Transverse colon (tissue), 4 donors: ENCODE measurements around the gene EDEM1. TPM values are rescaled to one million over a fixed set of nuclear protein-coding genes. Genes with fewer than 3 reads are reported as not detected.

Experiments used
- DNase-seq: peaks from one replicate; pipeline ENCODE4 v3.0.0-alpha.2; 2019
- H3K27ac ChIP-seq, 4 donors: fragments of 200-600 bp; sonication (generic); 2 replicates each; pipeline ENCODE4 v1.5.1; 2016 to 2018; ENCODE audit warnings: inconsistent platforms in 4 of 4
- H3K27me3 ChIP-seq: fragments of 200-600 bp; sonication (generic); 2 replicates; pipeline ENCODE4 v1.5.1; 2017; ENCODE audit warnings: inconsistent platforms
- H3K36me3 ChIP-seq, 4 donors: fragments of 200-600 bp; sonication (generic); 2 replicates each; pipeline ENCODE4 v1.5.1; 2017 to 2019; ENCODE audit warnings: inconsistent platforms in 4 of 4
- H3K4me1 ChIP-seq, 4 donors: fragments of 200-600 bp; sonication (generic); 2 replicates each; pipeline ENCODE4 v1.5.1; 2017 to 2020; ENCODE audit warnings: inconsistent platforms in 4 of 4
- H3K4me3 ChIP-seq, 4 donors: fragments of 200-600 bp; sonication (generic); 1 replicate in 1 of 4; 2 replicates in 3 of 4; pipeline versions ENCODE4 v1.5.1 to v1.6.1; 2017 to 2019; ENCODE audit warnings: inconsistent platforms in 4 of 4
- H3K9me3 ChIP-seq, 2 donors: fragments of 200-600 bp; sonication (generic); 2 replicates each; pipeline ENCODE4 v1.5.1; 2017 to 2019; ENCODE audit warnings: inconsistent platforms in 2 of 2
- CTCF ChIP-seq, 5 experiments: fragments of 200-600 bp in 3 of 5; fragments of 450-650 bp in 2 of 5; sonication (generic) in 3 of 5; IDR thresholded peaks; 1 replicate in 2 of 5; 2 replicates in 3 of 5; pipeline ENCODE4 v1.5.1; 2016 to 2017; ENCODE audit warnings: antibody characterized with exemption in 5 of 5, inconsistent platforms in 3 of 5, mild to moderate bottlenecking in 2 of 5, moderate library complexity in 1 of 5
- EP300 ChIP-seq: sonication (generic); formaldehyde crosslinking; IDR thresholded peaks from one replicate; pipeline ENCODE4 v1.6.1; 2017; ENCODE audit warnings: antibody characterized with exemption, low read depth
- POLR2A ChIP-seq: fragments of 450-650 bp; IDR thresholded peaks from one replicate; pipeline ENCODE4 v1.6.1; 2016; ENCODE audit warnings: antibody characterized with exemption, mild to moderate bottlenecking, moderate library complexity
- POLR2AphosphoS5 ChIP-seq, 3 donors: sonication (generic); formaldehyde crosslinking; IDR thresholded peaks; one replicate each; pipeline ENCODE4 v1.6.1; 2016; ENCODE audit warnings: antibody characterized with exemption in 3 of 3
- WGBS, 2 donors: methylation state at CpG; one replicate each; pipeline ENCODE4 v1.1.5; 2018; ENCODE audit warnings: low coverage in 1 of 2; 5-methylcytosine and 5-hydroxymethylcytosine counted together
- in situ Hi-C, 4 donors: fragments of 200-750 bp; cut with MboI; loops; one replicate each; pipeline versions ENCODE4 v1.15.0 to v1.15.1; 2017; ENCODE audit warnings: low sequenced_read_pairs in 3 of 4, low pct_ligation_motif_present in 1 of 4, low pct_unique_long_range_greater_than_20kb in 1 of 4
- intact Hi-C: fragments of 100-400 bp; cut with DNase I; formaldehyde crosslinking; loops from one replicate; pipeline ENCODE4 v1.15.1; 2023; ENCODE audit warnings: low total_unique reads
- total RNA-seq, 4 donors: library from RNA; depleted of rRNA; stranded (reverse); fragments of >200 nt; gene quantifications; one replicate each; pipeline ENCODE4 v1.1.0, GENCODE V29; 2016

The EDEM1 gene
- total RNA-seq, 4 donors from 2014 or later, result 27.3 to 312 (median 42.3) TPM

DNA sequence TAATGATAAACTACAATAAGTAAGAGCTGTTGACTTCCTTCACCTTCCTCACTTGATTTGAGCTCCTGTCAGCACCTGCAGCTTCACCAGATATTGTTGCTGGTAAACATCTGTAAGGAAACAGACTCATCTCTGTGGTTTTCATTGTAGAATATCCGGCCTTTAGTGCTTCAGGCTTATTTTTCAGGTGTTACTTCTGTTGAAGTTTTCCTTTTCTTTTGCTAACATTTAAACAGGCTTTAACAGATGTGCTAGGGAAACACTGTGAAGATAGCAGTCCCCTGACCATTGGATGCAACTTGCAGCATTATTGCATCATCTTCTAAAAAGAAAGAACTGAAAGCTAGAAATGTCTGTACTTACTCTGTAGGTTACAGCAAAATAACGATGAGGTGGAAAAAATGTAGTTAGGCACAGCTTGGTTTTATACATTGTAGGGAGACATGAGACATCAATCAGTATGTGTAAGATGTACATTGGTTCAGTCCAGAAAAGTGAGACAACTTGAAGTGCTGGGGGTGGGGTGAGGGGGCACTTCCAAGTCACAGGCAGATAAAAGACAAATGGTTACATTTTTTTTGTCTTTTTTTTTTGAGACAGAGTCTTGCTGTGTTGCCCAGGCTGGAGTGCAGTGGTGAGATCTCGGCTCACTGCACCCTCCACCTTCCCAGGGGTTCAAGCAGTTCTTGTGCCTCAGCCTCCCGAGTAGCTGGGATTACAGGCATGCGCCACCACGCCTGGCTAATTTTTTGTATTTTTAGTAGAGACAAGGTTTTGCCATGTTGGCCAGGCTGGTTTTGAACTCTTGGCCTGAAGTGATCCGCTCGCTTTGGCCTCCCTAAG is 10.2 kb downstream of the EDEM1 start:
- H3K27ac ChIP-seq, result peak overlapping the region; percentile 17 to 54 (median 44)
- H3K27me3 ChIP-seq, result no peaks in the 10 kb centered on the region
- TF ChIP-seq CTCF (IDR thresholded peaks at IDR 0.05) (no peak), POLR2AphosphoS5 (IDR thresholded peaks at IDR 0.05) (no peak), EP300 (no peak), POLR2A (no peak)
- WGBS, 2 donors, result 87 to 90% methylated on average over 4 to 8 of the region's 8 CpGs
- H3K36me3 ChIP-seq, result peaks cover 0 to 23% (median 11%) of the 10 kb centered on the region in 4 donors
- no peak overlapping the region for H3K4me3 ChIP-seq
- intact Hi-C loops (no loop called here), in situ Hi-C loops (no loop called here)
- H3K9me3 ChIP-seq, result no peaks in the 10 kb centered on the region
- H3K4me1 ChIP-seq, result peaks cover 9 to 47% (median 15%) of the 10 kb centered on the region in 4 donors
- DNase-seq, result no peak

GRCh38 chr3:5198313-5198677 is 10.8 kb downstream of the EDEM1 start:
- intact Hi-C loops (no loop called here), in situ Hi-C loops (no loop called here)
- H3K9me3 ChIP-seq, result no peaks in the 10 kb centered on the region
- 84 to 85% methylated on average over 1 to 4 of the region's 4 CpGs for WGBS, 2 donors
- no peak for TF ChIP-seq CTCF (IDR thresholded peaks at IDR 0.05)
- no peak for TF ChIP-seq POLR2AphosphoS5 (IDR thresholded peaks at IDR 0.05)
- TF ChIP-seq POLR2A, result no peak
- no peak for TF ChIP-seq EP300
- peaks cover 0 to 29% (median 14%) of the 10 kb centered on the region in 4 donors for H3K36me3 ChIP-seq
- H3K27ac ChIP-seq, result peak overlapping the region; percentile 17 to 54 (median 44)
- H3K27me3 ChIP-seq, result no peaks in the 10 kb centered on the region
- no peak for DNase-seq
- H3K4me1 ChIP-seq, result peaks cover 9 to 42% (median 15%) of the 10 kb centered on the region in 4 donors
- H3K4me3 ChIP-seq, result no peak overlapping the region

GRCh38 chr3:5198986-5199731 is 11.7 kb downstream of the EDEM1 start:
- no peaks in the 10 kb centered on the region for H3K9me3 ChIP-seq
- DNase-seq, result no peak
- H3K4me3 ChIP-seq, result no peak overlapping the region
- intact Hi-C loops (no loop called here), in situ Hi-C loops (no loop called here)
- H3K27ac ChIP-seq, result peak overlapping the region in 2 of 4 donors; percentile 17 to 45
- WGBS, 2 donors, result 74 to 79% methylated on average over 4 to 5 of the region's 5 CpGs
- TF ChIP-seq CTCF (IDR thresholded peaks at IDR 0.05) (no peak), EP300 (no peak), POLR2A (no peak), POLR2AphosphoS5 (IDR thresholded peaks at IDR 0.05) (no peak)
- H3K36me3 ChIP-seq, result peaks cover 0 to 38% (median 17%) of the 10 kb centered on the region in 4 donors
- peaks cover 8 to 39% (median 15%) of the 10 kb centered on the region in 4 donors for H3K4me1 ChIP-seq
- H3K27me3 ChIP-seq, result no peaks in the 10 kb centered on the region

GRCh38 chr3:5201536-5201935 is 14.0 kb downstream of the EDEM1 start:
- intact Hi-C loops, result no loop called here
- Histone ChIP-seq H3K27me3 (no peaks in the 10 kb centered on the region), H3K4me3 (no peak overlapping the region), H3K9me3 (no peaks in the 10 kb centered on the region), H3K27ac (no peak overlapping the region), H3K36me3 (peaks cover 0 to 60% (median 27%) of the 10 kb centered on the region in 4 donors), H3K4me1 (peaks cover 0 to 15% (median 2%) of the 10 kb centered on the region in 4 donors)
- no peak for DNase-seq
- 72 to 85% methylated on average over 6 of the region's 6 CpGs for WGBS, 2 donors
- in situ Hi-C loops, result no loop called here
- no peak for TF ChIP-seq POLR2AphosphoS5 (IDR thresholded peaks at IDR 0.05)
- no peak for TF ChIP-seq EP300
- no peak for TF ChIP-seq CTCF (IDR thresholded peaks at IDR 0.05)
- no peak for TF ChIP-seq POLR2A
